H1 (cell line): ENCODE measurements around the gene CFAP91. TPM values are rescaled to one million over a fixed set of nuclear protein-coding genes. Genes with fewer than 3 reads are reported as not detected.
A peak's percentile ranks its signal among the peaks of the same experiment; 100 is the strongest.

Experiments used
- CTCF ChIA-PET: fragments of 300-600 bp; sonication (Branson Sonifier 250); formaldehyde crosslinking; loops from one replicate; lab custom pipeline; 2021; ENCODE audit not compliant: partially characterized antibody; lab: Charles Lee
- POLR2A ChIA-PET: fragments of 300-600 bp; sonication (Branson Sonifier 250); formaldehyde crosslinking; loops from one replicate; lab custom pipeline; 2021; ENCODE audit warnings: inconsistent platforms; ENCODE audit not compliant: partially characterized antibody; lab: Charles Lee
- DNase-seq, 2 experiments: peaks; one replicate each; pipeline versions ENCODE4 v3.0.0 to v3.0.0-alpha.2; 2010 to 2022; ENCODE audit warnings: low spot score in 2 of 2, low read depth in 1 of 2, mixed read lengths in 1 of 2
- FAIRE-seq: peaks from 2 replicates; lab custom pipeline; 2011; peaks lifted over from hg19 to GRCh38; lab: Jason Lieb, UNC
- H2AFZ ChIP-seq: 2 replicates; pipeline ENCODE4 v1.8.1; 2012; ENCODE audit warnings: low read length, inconsistent platforms
- H2AK5ac ChIP-seq: 2 replicates; pipeline ENCODE4 v1.6.1; 2013; ENCODE audit warnings: low read depth, low read length
- H2BK120ac ChIP-seq: replicated peaks from 2 replicates; pipeline ENCODE3; 2013; ENCODE audit warnings: low read depth, low read length, inconsistent platforms
- H2BK12ac ChIP-seq: 2 replicates; pipeline ENCODE4 v1.6.1; 2013; ENCODE audit warnings: low read depth, low read length
- H2BK15ac ChIP-seq: 2 replicates; pipeline ENCODE4 v1.6.1; 2013; ENCODE audit warnings: low read length
- H2BK20ac ChIP-seq: 2 replicates; pipeline ENCODE4 v1.6.1; 2013; ENCODE audit warnings: low read length
- H2BK5ac ChIP-seq: 2 replicates; pipeline ENCODE4 v1.6.1; 2013; ENCODE audit warnings: low read depth, low read length
- H3K14ac ChIP-seq: 2 replicates; pipeline ENCODE4 v1.6.1; 2013; ENCODE audit warnings: inconsistent platforms; ENCODE audit not compliant: insufficient read length
- H3K18ac ChIP-seq: 2 replicates; pipeline ENCODE4 v1.6.1; 2013; ENCODE audit warnings: low read length; ENCODE audit errors: extremely low read depth
- H3K23ac ChIP-seq: 2 replicates; pipeline ENCODE4 v1.6.1; 2013; ENCODE audit warnings: inconsistent platforms; ENCODE audit not compliant: insufficient read length
- H3K23me2 ChIP-seq: 2 replicates; pipeline ENCODE4 v1.6.1; 2013; ENCODE audit warnings: low read depth, low read length
- H3K27ac ChIP-seq: 2 replicates; pipeline ENCODE4 v1.6.1; 2011; ENCODE audit warnings: low read depth, low read length, inconsistent platforms
- H3K27me3 ChIP-seq, 4 experiments: replicated peaks in 1 of 4; 1 replicate in 1 of 4; 2 replicates in 3 of 4; pipeline versions ENCODE4 v1.6.1 to v1.8.1; 2011 to 2013; ENCODE audit warnings: low read length in 3 of 4, mild to moderate bottlenecking in 3 of 4, inconsistent platforms in 2 of 4, mixed read lengths in 2 of 4, moderate library complexity in 1 of 4; ENCODE audit not compliant: control insufficient read depth in 3 of 4, insufficient read depth in 3 of 4; ENCODE audit errors: extremely low read depth in 1 of 4
- H3K36me3 ChIP-seq, 4 experiments: 2 replicates each; pipeline versions ENCODE4 v1.6.1 to v1.8.1; 2011 to 2013; ENCODE audit warnings: mild to moderate bottlenecking in 4 of 4, low read length in 3 of 4, moderate library complexity in 2 of 4, control low read depth in 1 of 4, inconsistent platforms in 1 of 4; ENCODE audit not compliant: insufficient read depth in 4 of 4, control insufficient read depth in 2 of 4
- H3K4ac ChIP-seq: replicated peaks from 2 replicates; pipeline ENCODE3; 2013; ENCODE audit warnings: low read length, low read depth, mixed read lengths, inconsistent platforms; ENCODE audit not compliant: insufficient read length
- H3K4me1 ChIP-seq, 4 experiments: replicated peaks in 1 of 4; 1 replicate in 1 of 4; 2 replicates in 3 of 4; pipeline versions ENCODE4 v1.6.1 to v1.8.1; 2011 to 2013; ENCODE audit warnings: low read length in 3 of 4, inconsistent platforms in 2 of 4, mixed read lengths in 1 of 4; ENCODE audit not compliant: insufficient read depth in 4 of 4, control insufficient read depth in 3 of 4
- H3K4me2 ChIP-seq, 2 experiments: 2 replicates each; pipeline versions ENCODE4 v1.6.1 to v1.8.1; 2011 to 2013; ENCODE audit warnings: low read depth in 2 of 2, low read length in 2 of 2, control low read depth in 1 of 2, inconsistent platforms in 1 of 2, mild to moderate bottlenecking in 1 of 2; ENCODE audit not compliant: insufficient read depth in 1 of 2
- H3K4me3 ChIP-seq, 4 experiments: fragments of 200-600, 300-600 bp in 1 of 4; sonication (generic), shearing (Covaris generic), sonication (Bioruptor Twin) in 1 of 4; 2 replicates each; pipeline versions ENCODE4 v1.5.1 to v1.8.1; 2011 to 2016; ENCODE audit warnings: low read length in 4 of 4, low read depth in 3 of 4, control low read depth in 2 of 4, inconsistent platforms in 2 of 4, mild to moderate bottlenecking in 2 of 4, mixed read lengths in 1 of 4, moderate library complexity in 1 of 4; ENCODE audit not compliant: insufficient read depth in 2 of 4; ENCODE audit errors: extremely low read depth in 1 of 4
- H3K56ac ChIP-seq: replicated peaks from 2 replicates; pipeline ENCODE3; 2013; ENCODE audit warnings: low read depth, mild to moderate bottlenecking, mixed read lengths, low read length, inconsistent platforms; ENCODE audit not compliant: insufficient read length
- H3K79me1 ChIP-seq: 2 replicates; pipeline ENCODE4 v1.6.1; 2013; ENCODE audit warnings: low read depth, low read length, control low read depth
- H3K79me2 ChIP-seq, 2 experiments: 2 replicates each; pipeline versions ENCODE4 v1.6.1 to v1.8.1; 2012 to 2013; ENCODE audit warnings: low read length in 2 of 2, mild to moderate bottlenecking in 2 of 2, inconsistent platforms in 1 of 2; ENCODE audit not compliant: insufficient read depth in 2 of 2, control insufficient read depth in 1 of 2
- H3K9ac ChIP-seq, 4 experiments: replicated peaks in 1 of 4; 1 replicate in 1 of 4; 2 replicates in 3 of 4; pipeline versions ENCODE4 v1.6.1 to v1.8.1; 2011 to 2013; ENCODE audit warnings: low read depth in 3 of 4, low read length in 3 of 4, control low read depth in 2 of 4, mild to moderate bottlenecking in 2 of 4, moderate library complexity in 2 of 4, inconsistent platforms in 1 of 4; ENCODE audit errors: extremely low read depth in 1 of 4
- H3K9me3 ChIP-seq, 2 experiments: 2 replicates each; pipeline versions ENCODE4 v1.6.1 to v1.8.1; 2012 to 2013; ENCODE audit warnings: mild to moderate bottlenecking in 2 of 2, moderate library complexity in 2 of 2, control low read depth in 1 of 2, inconsistent platforms in 1 of 2, low read depth in 1 of 2, low read length in 1 of 2, mixed read lengths in 1 of 2; ENCODE audit not compliant: insufficient read depth in 2 of 2
- H4K20me1 ChIP-seq, 2 experiments: replicated peaks in 1 of 2; 2 replicates each; pipeline versions ENCODE3 to v1.8.1; 2011 to 2013; ENCODE audit warnings: inconsistent platforms in 2 of 2, low read length in 2 of 2, mild to moderate bottlenecking in 1 of 2; ENCODE audit not compliant: insufficient read depth in 2 of 2, control insufficient read depth in 1 of 2
- H4K5ac ChIP-seq: 2 replicates; pipeline ENCODE4 v1.6.1; 2013; ENCODE audit warnings: low read length, low read depth, mixed read lengths, inconsistent platforms; ENCODE audit not compliant: insufficient read length
- H4K8ac ChIP-seq: 2 replicates; pipeline ENCODE4 v1.8.0; 2013; ENCODE audit warnings: mild to moderate bottlenecking, moderate library complexity, low read length, inconsistent platforms; ENCODE audit not compliant: insufficient read depth; ENCODE audit errors: extremely low read depth
- H4K91ac ChIP-seq: replicated peaks from 2 replicates; pipeline ENCODE3; 2013; ENCODE audit warnings: low read length, mixed read lengths, inconsistent platforms; ENCODE audit not compliant: insufficient read length
- BRCA1 ChIP-seq: IDR thresholded peaks from 2 replicates; pipeline ENCODE4 v1.6.1; 2012; ENCODE audit warnings: low read depth, low read length, improper control_type of control experiment
- CHD2 ChIP-seq: IDR thresholded peaks from 2 replicates; pipeline ENCODE4 v1.6.1; 2012; ENCODE audit warnings: low read length, improper control_type of control experiment
- CTCF ChIP-seq, 3 experiments: IDR thresholded peaks; 1 replicate in 2 of 3; 2 replicates in 1 of 3; pipeline versions ENCODE4 v1.5.1 to v1.6.1; 2011; ENCODE audit warnings: low read length in 3 of 3, mild to moderate bottlenecking in 3 of 3, inconsistent platforms in 2 of 3, low read depth in 1 of 3, moderate library complexity in 1 of 3; ENCODE audit not compliant: insufficient read depth in 1 of 3; ENCODE audit errors: control extremely low read depth in 1 of 3
- GTF2F1 ChIP-seq: IDR thresholded peaks from 2 replicates; pipeline ENCODE4 v1.6.1; 2012; ENCODE audit warnings: low read depth, low read length, improper control_type of control experiment, borderline replicate concordance
- NRF1 ChIP-seq: IDR thresholded peaks from 2 replicates; pipeline ENCODE4 v1.6.1; 2011; ENCODE audit warnings: mild to moderate bottlenecking, low read depth, low read length, improper control_type of control experiment
- PHF8 ChIP-seq: fragments of 200-600 bp; sonication (generic); conservative IDR thresholded peaks from 2 replicates; pipeline ENCODE4 v1.7.1; 2012; ENCODE audit warnings: low read depth, mild to moderate bottlenecking, inconsistent platforms, low read length, moderate library complexity
- POLR2A ChIP-seq, 2 experiments: IDR thresholded peaks; 1 replicate in 1 of 2; 2 replicates in 1 of 2; pipeline ENCODE4 v1.6.1; 2011; ENCODE audit warnings: low read depth in 2 of 2, low read length in 2 of 2, mild to moderate bottlenecking in 2 of 2; ENCODE audit errors: control extremely low read depth in 1 of 2
- RXRA ChIP-seq: IDR thresholded peaks from 2 replicates; pipeline ENCODE4 v1.6.1; 2011; ENCODE audit warnings: low read depth, mild to moderate bottlenecking, low read length, moderate library complexity; ENCODE audit not compliant: insufficient read depth
- SIN3A ChIP-seq, 2 experiments: IDR thresholded peaks in 1 of 2; conservative IDR thresholded peaks in 1 of 2; 2 replicates each; pipeline ENCODE4 v1.6.1; 2011 to 2012; ENCODE audit warnings: low read length in 2 of 2, improper control_type of control experiment in 1 of 2, low read depth in 1 of 2, mild to moderate bottlenecking in 1 of 2
- SIRT6 ChIP-seq: IDR thresholded peaks from one replicate; pipeline ENCODE4 v1.7.1; 2012; ENCODE audit warnings: low read length, inconsistent platforms
- WGBS, 2 experiments: shearing (Covaris generic) in 1 of 2; methylation state at CpG; one replicate each; pipeline versions ENCODE4 v1.1.6 to v1.1.7; 2013 to 2015; ENCODE audit warnings: low lambda C conversion rate in 2 of 2, mixed read lengths in 2 of 2, inconsistent platforms in 1 of 2, low coverage in 1 of 2, missing lambda C conversion rate in 1 of 2; ENCODE audit not compliant: insufficient replicate concordance in 2 of 2, insufficient coverage in 1 of 2, insufficient read length in 1 of 2; ENCODE audit errors: extremely low coverage in 1 of 2, missing lambda C conversion rate in 1 of 2; 5-methylcytosine and 5-hydroxymethylcytosine counted together
- polyA plus RNA-seq, 7 experiments: library from polyadenylated mRNA; depleted of rRNA in 3 of 7; stranded (reverse) in 5 of 7; unstranded in 2 of 7; fragments of >200 nt in 5 of 7; fragments of 200-250 nt in 2 of 7; gene quantifications; 1 replicate in 5 of 7; 2 replicates in 1 of 7; 4 replicates in 1 of 7; pipeline versions ENCODE4 v1.2.1 to v1.2.3, GENCODE V29; 2011 to 2013; ENCODE audit warnings: missing spikeins in 2 of 7, mixed read lengths in 2 of 7
- total RNA-seq: library from RNA; stranded (reverse); fragmentation: NEBNext Ultra II Directional; extraction: Animal tissue kit (Norgen Biotek cat#: 25700); gene quantifications from 2 replicates; pipeline ENCODE4 v1.2.1, GENCODE V29; 2021

The CFAP91 gene
- total and polyA plus RNA-seq, 2 of the 8 experiments (the other 6 are each of a cell fraction or from before 2014, with no cell fraction given), result 5.4 to 7.4 TPM

GRCh38 chr3:119703820-119704531 is 1.2 kb downstream of the CFAP91 start:
- FAIRE-seq, result no peak
- ChIA-PET CTCF (interaction anchor here (0.9 to 1.2 kb wide), 3 partner anchors 8 to 37 kb away, joined by 3 to 4 read pairs (median 3); no protein-coding TSS in a partner anchor), POLR2A (interaction anchor here (0.6 kb wide), 1 partner anchor 115 kb away, joined by 3 read pairs; no protein-coding TSS in a partner anchor)
- TF ChIP-seq GTF2F1 (no peak), SIRT6 (no peak), SIN3A (conservative IDR thresholded peaks at IDR 0.05 in 1 of 2, IDR thresholded peaks at IDR 0.05 in 1 of 2; ENCODE audit: low read depth in 1 of 2, low read length in 2 of 2) (no peak), CHD2 (no peak), RXRA (no peak), BRCA1 (no peak), PHF8 (no peak), NRF1 (no peak), CTCF (IDR thresholded peaks at IDR 0.05; ENCODE audit: control extremely low read depth in 1 of 3, insufficient read depth in 1 of 3, low read depth in 1 of 3, low read length in 3 of 3) (no peak), POLR2A (IDR thresholded peaks at IDR 0.05; ENCODE audit: control extremely low read depth in 1 of 2, low read depth in 2 of 2, low read length in 2 of 2) (no peak)

More at GRCh38 chr3:119703820-119704531, 1.2 kb downstream of the CFAP91 start:
- H2BK120ac ChIP-seq, result no peak overlapping the region
- no peak overlapping the region for H3K27ac ChIP-seq
- H3K9ac ChIP-seq, result no peak overlapping the region
- H3K9me3 ChIP-seq, result 0 out of 4 replicates have a peak, but pooled peaks cover 0 to 1% of the 10 kb centered on the region in 2 experiments
- H3K79me2 ChIP-seq, result no peaks in the 10 kb centered on the region
- H2BK15ac ChIP-seq, result no peak overlapping the region
- no peak overlapping the region for H3K18ac ChIP-seq
- H3K27me3 ChIP-seq, result peaks cover 0 to 5% (median 0%) of the 10 kb centered on the region in 4 experiments; a peak in 2 of 7 replicates
- 96% methylated on average over 8 of the region's 8 CpGs; no CpG with 5 or more reads in 1 of the 2 experiments for WGBS, 2 experiments
- DNase-seq, result no peak
- H3K4me2 ChIP-seq, result peak overlapping the region; percentile 76 to 91
- no peaks in the 10 kb centered on the region for H3K79me1 ChIP-seq
- H2BK20ac ChIP-seq, result no peak overlapping the region
- H3K23ac ChIP-seq, result no peak overlapping the region
- H4K91ac ChIP-seq, result no peak overlapping the region
- no peak overlapping the region for H2BK12ac ChIP-seq
- peak overlapping the region in 3 of 4 experiments; percentile 58 to 75 (median 65); a peak in 4 of 8 replicates for H3K4me3 ChIP-seq
- H4K20me1 ChIP-seq, result no peaks in the 10 kb centered on the region
- H4K5ac ChIP-seq, result no peak overlapping the region
- H3K4ac ChIP-seq, result no peak overlapping the region
- H3K56ac ChIP-seq, result no peak overlapping the region
- peaks cover 3% of the 10 kb centered on the region; the same call in 1 of the 2 replicates for H3K23me2 ChIP-seq
- H2BK5ac ChIP-seq, result no peak overlapping the region
- no peak overlapping the region for H2AFZ ChIP-seq
- H2AK5ac ChIP-seq, result no peak overlapping the region
- H4K8ac ChIP-seq, result no peak overlapping the region
- H3K14ac ChIP-seq, result no peak overlapping the region
- H3K36me3 ChIP-seq, result no peaks in the 10 kb centered on the region
- peaks cover 0 to 3% (median 1%) of the 10 kb centered on the region in 4 experiments; a peak in 3 of 7 replicates for H3K4me1 ChIP-seq
